ENCODE data around the gene NME7.

DNA sequence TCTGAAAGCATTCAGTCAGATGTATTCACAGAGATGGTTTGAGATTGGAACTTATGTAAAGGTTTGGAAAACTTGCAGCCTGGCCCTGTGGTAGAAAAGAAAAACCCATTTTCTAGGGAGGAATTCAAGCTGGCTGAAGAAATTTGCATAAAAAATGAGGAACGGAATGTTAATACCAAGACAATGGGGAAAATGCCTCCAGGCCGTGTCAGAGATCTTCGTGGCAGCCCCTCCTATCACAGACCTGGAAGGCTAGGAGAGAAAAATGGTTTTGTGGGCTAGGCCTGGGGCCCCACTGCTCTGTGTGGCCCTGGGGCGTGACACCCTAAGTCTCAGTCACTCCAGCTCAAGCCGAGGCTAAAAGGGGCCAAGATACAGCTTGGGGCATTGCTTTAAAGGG is 26.7 kb downstream of the NME7 start:
- no peak for TF ChIP-seq EZH2 (IDR thresholded peaks at IDR 0.05; ENCODE audit: borderline replicate concordance, low read depth, low read length, poor library complexity, severe bottlenecking)
- TF ChIP-seq, protein P1, sequence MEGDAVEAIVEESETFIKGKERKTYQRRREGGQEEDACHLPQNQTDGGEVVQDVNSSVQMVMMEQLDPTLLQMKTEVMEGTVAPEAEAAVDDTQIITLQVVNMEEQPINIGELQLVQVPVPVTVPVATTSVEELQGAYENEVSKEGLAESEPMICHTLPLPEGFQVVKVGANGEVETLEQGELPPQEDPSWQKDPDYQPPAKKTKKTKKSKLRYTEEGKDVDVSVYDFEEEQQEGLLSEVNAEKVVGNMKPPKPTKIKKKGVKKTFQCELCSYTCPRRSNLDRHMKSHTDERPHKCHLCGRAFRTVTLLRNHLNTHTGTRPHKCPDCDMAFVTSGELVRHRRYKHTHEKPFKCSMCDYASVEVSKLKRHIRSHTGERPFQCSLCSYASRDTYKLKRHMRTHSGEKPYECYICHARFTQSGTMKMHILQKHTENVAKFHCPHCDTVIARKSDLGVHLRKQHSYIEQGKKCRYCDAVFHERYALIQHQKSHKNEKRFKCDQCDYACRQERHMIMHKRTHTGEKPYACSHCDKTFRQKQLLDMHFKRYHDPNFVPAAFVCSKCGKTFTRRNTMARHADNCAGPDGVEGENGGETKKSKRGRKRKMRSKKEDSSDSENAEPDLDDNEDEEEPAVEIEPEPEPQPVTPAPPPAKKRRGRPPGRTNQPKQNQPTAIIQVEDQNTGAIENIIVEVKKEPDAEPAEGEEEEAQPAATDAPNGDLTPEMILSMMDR (conservative IDR thresholded peaks at IDR 0.05; ENCODE audit: low read depth, low read length): no peak

Measured in A673 (cell line).